GM19239 (cell line): ENCODE data around the gene GMPPB.
A peak's percentile ranks its signal among the peaks of the same experiment; 100 is the strongest.
"Not testable (repeated sequence)": the region's sequence is repeated elsewhere in the genome, so short reads cannot be mapped to it uniquely, and the experiment has no call there.

Experiments used
- DNase-seq: peaks from one replicate; pipeline ENCODE4 v3.0.0; 2011; ENCODE audit warnings: low spot score; ENCODE audit not compliant: insufficient read length
- FAIRE-seq: peaks from 2 replicates; lab custom pipeline; 2011; peaks lifted over from hg19 to GRCh38; lab: Jason Lieb, UNC

The GMPPB gene

GRCh38 chr3:49723628-49724551 is at the start of gene GMPPB:
Gene GMPPB, minus strand, starts transcription at chr3:49723951. Its CDS starts 225 bp downstream, at chr3:49723726.
- DNase-seq (peak; percentile 98), FAIRE-seq (peak; percentile 91)

- no peak for DNase-seq
- FAIRE-seq = no peak
Observed at GRCh38 chr3:49772703-49773102, 49.0 kb upstream of the GMPPB start.

GRCh38 chr3:49771340-49771938 is 47.7 kb upstream of the GMPPB start:
- DNase-seq (no peak), FAIRE-seq (no peak)

- FAIRE-seq = no peak
- no peak for DNase-seq
Observed at GRCh38 chr3:49769926-49770325, 46.2 kb upstream of the GMPPB start.

- FAIRE-seq (no peak), DNase-seq (no peak)
Observed at GRCh38 chr3:49769286-49769915, 45.6 kb upstream of the GMPPB start.

GRCh38 chr3:49763981-49764380 is 40.2 kb upstream of the GMPPB start:
- DNase-seq = no peak
- FAIRE-seq = no peak

GRCh38 chr3:49761661-49762060 is 37.9 kb upstream of the GMPPB start:
- DNase-seq (no peak), FAIRE-seq (no peak)

GRCh38 chr3:49759226-49759625 is 35.5 kb upstream of the GMPPB start:
- DNase-seq = no peak
- FAIRE-seq = no peak

GRCh38 chr3:49757197-49757596 is 33.4 kb upstream of the GMPPB start:
- no peak for FAIRE-seq
- DNase-seq = no peak

GRCh38 chr3:49756036-49756435 is 32.3 kb upstream of the GMPPB start:
- DNase-seq (no peak), FAIRE-seq (no peak)

GRCh38 chr3:49754536-49754935 is 30.8 kb upstream of the GMPPB start:
- peak; percentile 40 for FAIRE-seq

GRCh38 chr3:49751501-49751900 is 27.8 kb upstream of the GMPPB start:
- DNase-seq (no peak), FAIRE-seq (no peak)

More at GRCh38 chr3:49754536-49754935, 30.8 kb upstream of the GMPPB start:
- DNase-seq = no peak

GRCh38 chr3:49750056-49750455 is 26.3 kb upstream of the GMPPB start:
- DNase-seq (no peak), FAIRE-seq (no peak)

- DNase-seq = not testable (repeated sequence)
Observed at GRCh38 chr3:49748874-49749273, 25.1 kb upstream of the GMPPB start.

GRCh38 chr3:49747792-49748480 is 24.2 kb upstream of the GMPPB start:
- no peak for DNase-seq
- FAIRE-seq = no peak

More at GRCh38 chr3:49748874-49749273, 25.1 kb upstream of the GMPPB start:
- not testable (repeated sequence) for FAIRE-seq

- DNase-seq (no peak), FAIRE-seq (no peak)
Observed at GRCh38 chr3:49745986-49746385, 22.2 kb upstream of the GMPPB start.

GRCh38 chr3:49740427-49740826 is 16.7 kb upstream of the GMPPB start:
- DNase-seq (no peak), FAIRE-seq (no peak)

- no peak for DNase-seq
- FAIRE-seq = no peak
Observed at GRCh38 chr3:49738067-49738713, 14.4 kb upstream of the GMPPB start.

- FAIRE-seq (no peak), DNase-seq (no peak)
Observed at GRCh38 chr3:49734752-49735151, 11.0 kb upstream of the GMPPB start.

GRCh38 chr3:49733551-49733950 is 9.8 kb upstream of the GMPPB start:
- no peak for FAIRE-seq
- no peak for DNase-seq
